GM19455 (cell line): ENCODE results near the gene CERS4.
"Not testable (repeated sequence)": the region's sequence is repeated elsewhere in the genome, so short reads cannot be mapped to it uniquely, and the experiment has no call there.

Experiments used
- ATAC-seq: cut with Tn5 transposase; IDR thresholded peaks from one replicate; pipeline ENCODE4 v1.9.1; 2021; ENCODE audit not compliant: unreplicated experiment

CERS4 gene

GRCh38 chr19:8241646-8242045 is 32.5 kb downstream of the CERS4 start:
- ATAC-seq: no peak

- no peak for ATAC-seq
These were observed 33.1 kb downstream of the CERS4 start for GRCh38 chr19:8242211-8242821.

- no peak for ATAC-seq
These were observed 34.0 kb downstream of the CERS4 start for GRCh38 chr19:8243146-8243545.

GRCh38 chr19:8244442-8244841 is 35.3 kb downstream of the CERS4 start:
- ATAC-seq: no peak

- ATAC-seq: no peak
These were observed 37.0 kb downstream of the CERS4 start for GRCh38 chr19:8245869-8246835.

GRCh38 chr19:8247129-8247890 is 38.1 kb downstream of the CERS4 start:
- not testable (repeated sequence) for ATAC-seq

- ATAC-seq: no peak
These were observed 39.5 kb downstream of the CERS4 start for GRCh38 chr19:8248348-8249328.

GRCh38 chr19:8250596-8250995 is 41.4 kb downstream of the CERS4 start:
- no peak for ATAC-seq

GRCh38 chr19:8251025-8251472 is 41.9 kb downstream of the CERS4 start:
- ATAC-seq: no peak

GRCh38 chr19:8252922-8253589 is 43.9 kb downstream of the CERS4 start:
- ATAC-seq: no peak

GRCh38 chr19:8253678-8254077 is 44.5 kb downstream of the CERS4 start:
- no peak for ATAC-seq

- no peak for ATAC-seq
These were observed 45.3 kb downstream of the CERS4 start for GRCh38 chr19:8254286-8255001.

GRCh38 chr19:8255426-8256125 is 46.4 kb downstream of the CERS4 start:
- ATAC-seq: no peak

- no peak for ATAC-seq
These were observed 47.3 kb downstream of the CERS4 start for GRCh38 chr19:8256276-8257051.

- no peak for ATAC-seq
These were observed 47.9 kb downstream of the CERS4 start for GRCh38 chr19:8257052-8257443.

- no peak for ATAC-seq
These were observed 50.2 kb downstream of the CERS4 start for GRCh38 chr19:8259142-8259921.

GRCh38 chr19:8259922-8260247 is 50.7 kb downstream of the CERS4 start:
- ATAC-seq: no peak
